Fibroblast of skin of right quadriceps (primary cell): ENCODE measurements around the gene USP12.
A peak's percentile ranks its signal among the peaks of the same experiment; 100 is the strongest.

Experiments
- DNase-seq: peaks from one replicate; pipeline ENCODE4 v3.0.0-alpha.2; 2013

Gene USP12

DNA sequence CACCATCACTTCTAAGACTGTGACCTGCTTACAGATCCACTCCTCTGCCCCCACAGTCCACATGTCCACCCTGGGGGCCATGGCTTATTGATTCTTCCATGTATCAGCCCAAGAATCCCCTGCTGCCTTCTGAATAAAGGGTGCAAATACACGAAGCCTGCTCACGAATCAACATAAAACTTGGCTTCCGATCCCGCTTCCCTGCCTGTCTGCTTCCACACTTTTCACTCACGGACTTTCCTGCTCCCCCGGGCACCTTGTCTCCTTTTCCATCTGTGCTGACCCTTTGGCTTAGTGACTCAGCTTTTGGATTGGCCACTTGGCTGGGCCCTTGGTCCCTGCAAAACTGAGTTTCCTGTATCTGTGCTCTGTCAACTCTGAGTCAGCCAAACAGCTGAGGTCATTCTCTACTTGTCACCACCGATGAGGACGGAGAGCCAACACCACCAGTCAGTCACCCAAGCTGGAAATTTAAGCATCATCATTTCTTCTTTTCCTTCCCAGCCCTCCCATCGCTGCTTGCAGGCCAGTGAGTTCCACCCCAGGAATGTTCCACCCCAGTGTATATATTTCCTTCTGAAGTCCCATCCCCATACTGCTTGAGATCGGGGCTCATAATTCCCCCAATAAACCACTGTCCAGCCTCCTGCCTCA is 11.4 kb upstream of the USP12 start:
- DNase-seq, result peak; percentile 79

DNA sequence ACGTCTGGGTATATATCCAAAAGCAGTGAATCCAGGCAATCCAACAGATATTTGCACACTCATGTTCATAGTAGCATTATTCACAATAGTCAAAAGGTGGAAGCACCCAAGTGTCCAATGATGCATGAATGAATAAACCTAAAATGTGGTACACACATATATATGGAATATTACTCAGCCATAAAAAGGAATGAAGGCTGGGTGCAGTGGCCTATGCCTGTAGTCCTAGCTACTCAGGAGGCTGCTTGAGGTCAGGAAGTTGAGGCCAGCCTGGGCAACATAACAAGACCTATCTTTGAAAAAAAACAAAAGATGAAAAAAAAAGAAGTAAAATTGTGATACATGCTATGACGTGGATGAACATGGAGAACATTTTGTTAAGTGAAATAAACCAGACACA is 10.4 kb upstream of the USP12 start:
- no peak for DNase-seq

DNA sequence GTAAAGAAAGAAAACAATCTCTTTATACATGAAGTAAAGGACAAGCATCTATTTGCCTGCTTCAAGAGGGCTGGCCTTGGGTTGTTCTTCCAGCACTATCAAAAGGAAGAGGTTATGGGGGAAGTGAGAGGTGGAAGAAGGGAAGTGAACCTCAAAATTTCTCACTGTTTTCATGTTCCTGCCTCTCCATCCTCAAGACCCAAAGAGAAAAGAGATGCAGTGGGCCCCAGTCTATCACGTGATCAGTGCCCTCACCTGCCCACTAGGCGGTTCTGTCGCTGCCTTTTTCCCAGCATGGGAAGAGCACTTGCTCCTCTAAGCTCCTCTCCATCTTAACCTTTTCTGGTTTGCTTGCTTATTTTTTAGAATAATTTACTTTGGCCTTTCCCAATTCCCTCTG is 6.2 kb upstream of the USP12 start:
- no peak for DNase-seq

- DNase-seq, result no peak
Measured at GRCh38 chr13:27176470-27177410, 5.1 kb upstream of the USP12 start.

DNA sequence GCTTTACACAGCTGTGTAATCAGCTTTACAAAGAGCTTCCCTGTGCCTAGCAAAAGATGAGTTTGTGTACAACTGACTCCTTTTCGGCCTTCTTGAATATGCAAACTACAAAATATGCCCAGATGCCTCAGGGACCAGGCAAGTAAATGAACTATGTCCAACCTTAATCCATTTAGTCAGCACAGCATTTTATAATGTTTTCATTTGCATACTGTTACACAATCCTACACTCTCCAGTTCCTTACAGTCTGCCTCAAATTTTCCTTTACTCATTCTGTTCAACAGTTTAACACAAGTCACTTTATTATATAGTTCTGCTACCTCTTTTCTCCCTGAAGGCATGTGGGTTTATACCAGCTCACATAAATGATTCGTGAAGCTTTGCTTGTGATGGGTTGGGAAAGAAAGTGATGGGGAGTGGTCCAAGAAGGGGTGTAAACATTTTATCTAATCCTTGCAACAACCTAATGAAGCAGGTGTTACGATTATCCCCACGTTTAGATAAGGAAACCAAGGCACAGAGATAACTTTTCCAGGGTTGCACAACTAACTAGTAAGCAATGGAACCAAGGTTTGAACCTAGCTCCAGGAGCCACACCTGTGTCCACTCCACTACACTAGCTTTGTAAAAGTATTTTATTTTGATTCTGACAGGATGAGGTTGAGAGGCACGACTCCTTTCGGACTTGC is 3.3 kb upstream of the USP12 start:
- DNase-seq, result peak; percentile 10

DNA sequence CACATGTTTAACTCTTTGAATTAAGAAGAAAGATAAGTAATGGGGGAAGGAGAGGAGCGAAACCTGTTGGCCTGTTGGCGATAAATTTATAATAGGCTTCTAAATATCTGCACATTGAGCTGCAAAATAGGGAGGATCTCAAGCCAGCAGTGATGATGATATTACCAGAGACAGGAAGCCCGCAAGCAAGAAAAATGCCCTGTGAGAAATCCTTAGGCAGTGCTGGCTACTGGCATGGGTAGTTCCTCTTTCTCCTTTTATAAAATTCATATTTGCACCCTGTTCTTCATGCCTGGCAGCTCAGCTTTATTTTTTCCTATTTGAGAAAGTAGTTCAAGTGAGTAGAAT is 858 bp upstream of the USP12 start:
- DNase-seq, result no peak

- DNase-seq, result peak; percentile 89
Measured at GRCh38 chr13:27171827-27172494, 350 bp upstream of the USP12 start.

GRCh38 chr13:27170516-27171243 is 931 bp downstream of the USP12 start:
- peak; percentile 22 for DNase-seq

DNA sequence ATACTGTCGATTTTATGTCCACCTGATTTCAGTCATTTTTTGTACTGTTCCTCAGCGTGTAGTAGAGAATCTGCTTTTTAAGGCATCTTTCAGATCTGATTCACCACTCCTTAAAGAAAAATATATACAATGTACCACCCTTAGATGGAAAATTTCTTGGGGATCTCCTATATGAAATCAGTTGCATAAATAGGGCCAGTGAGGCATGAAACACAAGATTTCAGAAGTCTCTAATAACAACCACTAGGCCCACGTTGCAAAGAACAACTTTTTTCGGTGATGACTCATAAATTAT is 1.4 kb downstream of the USP12 start:
- DNase-seq, result peak; percentile 61

DNA sequence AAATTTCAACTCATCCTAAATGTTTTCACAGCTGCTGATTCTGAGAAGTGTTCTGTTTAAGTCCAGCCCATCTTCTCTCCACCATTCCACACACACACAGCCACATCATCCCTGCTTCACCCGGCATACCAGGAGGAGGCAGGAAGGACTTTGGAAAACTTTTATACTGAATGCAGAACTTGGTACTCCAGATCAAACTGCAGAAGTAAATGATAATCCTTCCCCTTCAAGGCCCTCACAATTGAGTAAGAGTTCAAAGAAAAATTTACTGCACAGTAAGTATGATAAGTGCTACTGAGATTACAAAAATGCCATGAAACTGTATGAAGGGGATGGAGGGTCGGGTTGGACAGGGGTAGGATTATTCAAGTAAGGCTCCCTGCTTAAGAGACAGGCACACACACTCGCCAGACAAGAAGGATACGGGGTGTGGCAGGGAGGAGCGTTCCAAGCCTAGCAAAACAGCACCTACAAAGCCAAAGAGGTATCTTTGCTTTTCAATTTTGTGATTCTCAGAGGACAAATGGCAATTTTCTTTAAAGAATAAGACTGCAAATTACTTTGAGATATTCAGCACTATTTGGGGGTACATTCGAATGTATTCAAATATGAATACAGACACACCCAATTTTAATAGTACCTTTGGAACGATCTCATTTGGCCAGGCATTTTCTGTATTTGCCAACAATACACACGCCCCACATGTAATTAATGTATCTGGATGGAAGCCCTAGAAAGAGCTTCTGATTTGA is 2.5 kb downstream of the USP12 start:
- DNase-seq, result no peak

DNA sequence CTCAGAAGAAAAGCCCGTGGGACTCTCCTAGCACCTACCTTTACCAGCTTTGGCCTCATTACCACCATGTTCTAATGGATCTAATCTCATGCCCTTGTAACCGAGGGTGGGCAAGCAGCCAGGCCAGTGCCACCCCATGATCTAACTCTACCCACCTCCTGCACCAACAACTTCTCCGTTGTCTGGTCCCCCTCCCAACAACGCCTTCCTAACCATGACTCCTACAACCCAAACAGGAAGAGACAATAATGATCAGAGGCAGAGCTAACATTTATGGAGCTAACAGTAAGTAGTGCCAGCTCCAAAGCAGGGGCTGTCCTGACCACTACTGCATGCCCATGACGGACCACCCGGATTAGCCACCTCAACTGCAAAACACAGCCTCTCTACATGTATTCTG is 3.5 kb downstream of the USP12 start:
- no peak for DNase-seq

GRCh38 chr13:27166313-27166712 is 5.3 kb downstream of the USP12 start:
- no peak for DNase-seq

DNA sequence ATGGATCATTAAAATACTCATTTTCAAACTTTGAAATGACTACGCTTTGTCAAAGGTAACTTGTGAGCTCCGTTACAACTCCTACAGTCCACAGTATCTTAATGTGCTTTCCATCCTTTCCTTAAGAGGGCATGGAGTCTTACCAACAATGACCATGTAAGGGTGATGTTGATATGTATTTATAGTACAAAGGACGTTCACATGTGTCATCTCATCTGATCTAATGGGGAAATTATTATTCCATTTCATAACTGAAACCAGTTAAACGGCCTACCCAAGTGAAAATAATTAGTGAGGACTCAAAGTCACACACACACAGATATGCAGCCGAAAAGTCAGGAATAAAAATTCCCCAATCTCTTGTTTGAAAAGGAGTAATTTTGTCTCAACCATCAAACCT is 9.6 kb downstream of the USP12 start:
- DNase-seq, result no peak

DNA sequence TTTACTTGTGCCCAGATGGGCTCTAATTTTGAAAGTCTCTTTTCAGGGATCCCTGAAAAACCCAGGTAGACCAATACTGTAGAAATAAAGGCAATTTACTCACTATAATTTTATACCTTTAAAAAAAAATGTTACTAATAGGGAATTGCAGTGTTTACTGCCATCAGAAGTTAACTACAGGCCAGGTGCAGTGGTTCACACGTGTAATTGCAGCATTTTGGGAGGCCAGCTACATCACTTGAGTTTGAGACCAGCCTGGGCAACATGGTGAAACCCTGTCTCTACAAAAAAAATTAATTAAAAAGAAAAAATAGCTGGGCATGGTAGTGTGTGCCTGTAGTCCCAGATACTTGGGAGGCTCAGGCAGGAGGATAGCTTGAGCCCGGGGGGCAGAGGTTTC is 10.2 kb downstream of the USP12 start:
- no peak for DNase-seq

GRCh38 chr13:27160657-27161295 is 10.8 kb downstream of the USP12 start:
- no peak for DNase-seq

GRCh38 chr13:27159806-27160563 is 11.6 kb downstream of the USP12 start:
- no peak for DNase-seq

DNA sequence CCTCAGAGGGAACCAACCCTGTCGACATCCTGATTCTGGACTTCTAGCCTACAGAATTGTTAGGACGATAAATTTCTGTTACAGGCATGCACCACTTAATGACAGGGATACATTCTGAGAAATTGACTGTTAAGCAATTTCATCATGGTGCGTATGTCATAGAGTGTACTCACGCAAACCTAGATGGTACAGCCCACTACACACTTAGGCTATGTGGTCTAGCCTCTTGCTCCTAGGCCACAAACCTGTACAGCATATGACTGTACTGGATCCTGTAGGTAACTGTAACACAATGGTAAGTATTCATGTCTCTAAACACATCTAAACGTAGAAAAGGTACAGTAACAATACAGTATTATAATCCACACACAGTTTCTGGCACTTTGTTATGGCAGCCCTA is 13.3 kb downstream of the USP12 start:
- no peak for DNase-seq

GRCh38 chr13:27151798-27152599 is 19.6 kb downstream of the USP12 start:
- no peak for DNase-seq

DNA sequence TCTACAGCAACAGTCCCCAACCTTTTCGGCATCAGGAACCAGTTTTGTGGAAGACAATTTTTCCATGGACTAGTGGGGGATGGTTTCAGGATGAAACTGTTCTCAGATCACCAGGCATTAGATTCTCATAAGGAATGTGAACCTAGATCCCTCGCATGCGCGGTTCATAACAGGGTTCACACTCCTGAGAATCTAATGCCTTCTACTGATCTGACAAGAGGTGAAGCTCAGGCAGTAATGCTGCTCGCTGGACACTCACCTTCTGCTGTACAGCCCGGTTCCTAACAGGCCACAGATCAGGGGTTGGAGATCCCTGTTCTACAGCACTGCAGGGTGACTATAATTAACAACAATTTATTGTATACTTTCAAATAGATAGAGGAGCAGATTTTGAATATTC is 21.9 kb downstream of the USP12 start:
- DNase-seq, result no peak

DNA sequence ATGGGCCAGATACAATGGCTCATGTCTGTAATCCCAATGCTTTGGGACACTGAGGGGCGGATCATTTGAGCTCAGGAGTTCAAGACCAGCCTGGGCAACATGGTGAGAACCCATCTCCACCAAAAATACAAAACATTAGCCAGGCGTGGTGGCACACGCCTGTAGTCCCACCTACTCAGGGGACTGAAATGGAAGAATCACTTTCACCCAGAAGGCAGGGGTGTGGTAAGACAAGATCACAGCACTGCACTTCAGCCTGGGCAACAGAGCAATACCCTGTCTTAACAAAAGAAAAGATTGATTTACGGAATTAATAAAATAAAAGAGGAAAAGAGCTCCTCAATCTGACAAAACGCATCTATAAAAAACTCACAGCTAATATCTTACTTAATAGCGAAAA is 22.7 kb downstream of the USP12 start:
- DNase-seq, result no peak
